Smooth muscle cell (in vitro differentiated cells): ENCODE results near the gene RPLP2. TPM values are rescaled to one million over a fixed set of nuclear protein-coding genes. Genes with fewer than 3 reads are reported as not detected.

Source experiments
- DNase-seq: peaks from one replicate; lab custom pipeline; 2025; ENCODE audit not compliant: unreplicated experiment; lab: John Stamatoyannopoulos, UW
- H2AFZ ChIP-seq: fragments of 200-600 bp; sonication (generic); 2 replicates; pipeline ENCODE4 v1.6.0; 2016; ENCODE audit warnings: antibody characterized with exemption, low read depth, mild to moderate bottlenecking
- H3F3A ChIP-seq: fragments of 200-600 bp; sonication (generic); 2 replicates; pipeline ENCODE4 v1.6.0; 2017; ENCODE audit warnings: antibody characterized with exemption, low read depth
- H3K27ac ChIP-seq: fragments of 200-600 bp; sonication (generic); 2 replicates; pipeline ENCODE4 v1.5.1; 2016; ENCODE audit warnings: low read depth, mild to moderate bottlenecking
- H3K27me3 ChIP-seq: fragments of 200-600 bp; sonication (generic); 2 replicates; pipeline ENCODE4 v1.6.1; 2016; ENCODE audit warnings: low read depth, mild to moderate bottlenecking
- H3K36me3 ChIP-seq: fragments of 200-600 bp; sonication (generic); 2 replicates; pipeline ENCODE4 v1.5.1; 2016; ENCODE audit warnings: low read depth
- H3K4me1 ChIP-seq: fragments of 200-600 bp; sonication (generic); 2 replicates; pipeline ENCODE4 v1.5.1; 2016; ENCODE audit warnings: low read depth
- H3K4me2 ChIP-seq: fragments of 200-600 bp; sonication (generic); 2 replicates; pipeline ENCODE4 v1.6.0; 2016; ENCODE audit warnings: mild to moderate bottlenecking
- H3K4me3 ChIP-seq: fragments of 200-600 bp; sonication (generic); 2 replicates; pipeline ENCODE4 v1.5.1; 2016; ENCODE audit warnings: mild to moderate bottlenecking
- H3K79me2 ChIP-seq: fragments of 200-600 bp; sonication (generic); 2 replicates; pipeline ENCODE4 v1.6.0; 2016; ENCODE audit warnings: low read depth, mild to moderate bottlenecking
- H3K9ac ChIP-seq: fragments of 200-600 bp; sonication (generic); 2 replicates; pipeline ENCODE4 v1.6.0; 2016; ENCODE audit warnings: low read depth
- H3K9me3 ChIP-seq: fragments of 200-600 bp; sonication (generic); replicated peaks from 2 replicates; pipeline ENCODE4 v1.5.1; 2016; ENCODE audit warnings: low read depth
- H4K20me1 ChIP-seq: fragments of 200-600 bp; sonication (generic); 2 replicates; pipeline ENCODE4 v1.6.0; 2016; ENCODE audit warnings: low read depth
- WGBS: methylation state at CpG from one replicate; pipeline ENCODE4 v1.1.7; 2016; ENCODE audit warnings: low lambda C conversion rate; 5-methylcytosine and 5-hydroxymethylcytosine counted together
- polyA plus RNA-seq: library from polyadenylated mRNA; unstranded; fragments of >200 nt; fragmentation: Nextera tagmentation; extraction: Ambion mirVana; gene quantifications from 2 replicates; pipeline ENCODE4 v1.2.1, GENCODE V29; 2016
- total RNA-seq: library from RNA; depleted of rRNA; stranded (reverse); fragments of >200 nt; gene quantifications from 2 replicates; pipeline ENCODE4 v1.2.3, GENCODE V29; 2014
- TF ChIP-seq, protein P1 (sequence below): fragments of 200-600 bp; sonication (generic); IDR thresholded peaks from 2 replicates; pipeline ENCODE4 v1.5.1; 2017; ENCODE audit warnings: borderline replicate concordance, mild to moderate bottlenecking, antibody characterized with exemption; ENCODE audit not compliant: insufficient read depth, poor library complexity, severe bottlenecking

RPLP2 gene
- total and polyA plus RNA-seq, 2 experiments from 2014 or later = 472 to 622 TPM

DNA sequence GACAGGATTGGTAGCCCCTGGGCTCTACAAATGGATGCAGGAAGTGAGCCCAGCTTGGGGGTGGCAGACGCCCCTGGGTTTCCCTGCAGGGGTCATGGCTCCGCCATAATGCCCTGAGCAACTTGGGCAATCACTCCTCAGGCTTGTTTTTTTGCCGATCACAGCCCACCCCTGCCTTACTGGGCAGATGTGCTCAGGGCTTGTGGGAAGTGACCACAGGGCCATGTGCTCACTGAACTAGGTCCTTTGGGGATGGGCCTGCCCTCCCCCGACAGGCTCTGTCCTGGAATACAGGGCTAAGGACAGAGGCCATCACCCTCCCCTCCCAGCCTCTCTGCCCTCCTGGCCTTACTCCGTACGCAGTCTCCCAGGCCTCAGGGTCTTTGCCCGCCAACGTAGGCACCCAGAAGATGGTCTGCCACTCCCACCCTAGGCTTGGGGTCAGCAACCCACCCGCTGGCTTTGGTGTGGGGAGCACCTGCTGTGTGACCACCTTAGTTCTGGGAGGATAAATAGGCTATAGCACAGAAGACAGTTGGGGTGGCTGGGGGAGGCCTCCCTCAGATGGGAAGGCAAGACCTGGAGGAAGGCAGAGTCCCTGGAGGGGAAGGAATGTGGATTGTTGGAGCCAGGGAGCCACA lies 3.8 kb downstream of the RPLP2 start:
- TF ChIP-seq, protein P1, sequence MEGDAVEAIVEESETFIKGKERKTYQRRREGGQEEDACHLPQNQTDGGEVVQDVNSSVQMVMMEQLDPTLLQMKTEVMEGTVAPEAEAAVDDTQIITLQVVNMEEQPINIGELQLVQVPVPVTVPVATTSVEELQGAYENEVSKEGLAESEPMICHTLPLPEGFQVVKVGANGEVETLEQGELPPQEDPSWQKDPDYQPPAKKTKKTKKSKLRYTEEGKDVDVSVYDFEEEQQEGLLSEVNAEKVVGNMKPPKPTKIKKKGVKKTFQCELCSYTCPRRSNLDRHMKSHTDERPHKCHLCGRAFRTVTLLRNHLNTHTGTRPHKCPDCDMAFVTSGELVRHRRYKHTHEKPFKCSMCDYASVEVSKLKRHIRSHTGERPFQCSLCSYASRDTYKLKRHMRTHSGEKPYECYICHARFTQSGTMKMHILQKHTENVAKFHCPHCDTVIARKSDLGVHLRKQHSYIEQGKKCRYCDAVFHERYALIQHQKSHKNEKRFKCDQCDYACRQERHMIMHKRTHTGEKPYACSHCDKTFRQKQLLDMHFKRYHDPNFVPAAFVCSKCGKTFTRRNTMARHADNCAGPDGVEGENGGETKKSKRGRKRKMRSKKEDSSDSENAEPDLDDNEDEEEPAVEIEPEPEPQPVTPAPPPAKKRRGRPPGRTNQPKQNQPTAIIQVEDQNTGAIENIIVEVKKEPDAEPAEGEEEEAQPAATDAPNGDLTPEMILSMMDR = no peak
- H3K4me2 ChIP-seq = no peak overlapping the region

GRCh38 chr11:815675-816432 lies 6.1 kb downstream of the RPLP2 start:
- peaks cover 15% of the 10 kb centered on the region for H3K4me1 ChIP-seq
- no peaks in the 10 kb centered on the region for H3K9me3 ChIP-seq
- H2AFZ ChIP-seq = no peak overlapping the region
- H3K79me2 ChIP-seq = peaks cover 22% of the 10 kb centered on the region
- TF ChIP-seq, protein P1 = no peak
- DNase-seq = no peak
- no peak overlapping the region for H3K9ac ChIP-seq
- 96% methylated on average over 11 of the region's 11 CpGs for WGBS
- peaks cover 35% of the 10 kb centered on the region for H4K20me1 ChIP-seq
- no peaks in the 10 kb centered on the region for H3K36me3 ChIP-seq
- H3K27me3 ChIP-seq = no peaks in the 10 kb centered on the region
- no peak overlapping the region for H3K27ac ChIP-seq
- no peak overlapping the region for H3K4me2 ChIP-seq
- H3F3A ChIP-seq = peaks cover 11% of the 10 kb centered on the region
- H3K4me3 ChIP-seq = no peak overlapping the region

More for the DNA sequence above, 3.8 kb downstream of the RPLP2 start:
- WGBS = 95% methylated on average over 9 of the region's 9 CpGs
- no peak for DNase-seq
- Histone ChIP-seq H3K4me1 (peaks cover 11% of the 10 kb centered on the region), H3K36me3 (no peaks in the 10 kb centered on the region), H3K27me3 (no peaks in the 10 kb centered on the region), H4K20me1 (peaks cover 35% of the 10 kb centered on the region), H3K27ac (no peak overlapping the region), H2AFZ (no peak overlapping the region), H3K79me2 (peaks cover 26% of the 10 kb centered on the region), H3K4me3 (no peak overlapping the region), H3F3A (peaks cover 11% of the 10 kb centered on the region), H3K9ac (no peak overlapping the region), H3K9me3 (no peaks in the 10 kb centered on the region)

GRCh38 chr11:816433-816779 lies 6.6 kb downstream of the RPLP2 start:
- Histone ChIP-seq H3K36me3 (no peaks in the 10 kb centered on the region), H3K79me2 (peaks cover 19% of the 10 kb centered on the region), H3K27ac (no peak overlapping the region), H3K27me3 (no peaks in the 10 kb centered on the region), H3K4me1 (peaks cover 10% of the 10 kb centered on the region), H4K20me1 (peaks cover 35% of the 10 kb centered on the region), H2AFZ (no peak overlapping the region), H3K9me3 (no peaks in the 10 kb centered on the region), H3F3A (peaks cover 11% of the 10 kb centered on the region), H3K9ac (no peak overlapping the region), H3K4me3 (no peak overlapping the region), H3K4me2 (no peak overlapping the region)
- TF ChIP-seq, protein P1 = no peak
- DNase-seq = no peak
- 85% methylated on average over 11 of the region's 11 CpGs for WGBS
